ENCODE data around the gene GBE1. TPM values are rescaled to one million over a fixed set of nuclear protein-coding genes. Genes with fewer than 3 reads are reported as not detected.

Gene GBE1
- total RNA-seq, 1 experiment from 2014 or later: 9.2 TPM

DNA sequence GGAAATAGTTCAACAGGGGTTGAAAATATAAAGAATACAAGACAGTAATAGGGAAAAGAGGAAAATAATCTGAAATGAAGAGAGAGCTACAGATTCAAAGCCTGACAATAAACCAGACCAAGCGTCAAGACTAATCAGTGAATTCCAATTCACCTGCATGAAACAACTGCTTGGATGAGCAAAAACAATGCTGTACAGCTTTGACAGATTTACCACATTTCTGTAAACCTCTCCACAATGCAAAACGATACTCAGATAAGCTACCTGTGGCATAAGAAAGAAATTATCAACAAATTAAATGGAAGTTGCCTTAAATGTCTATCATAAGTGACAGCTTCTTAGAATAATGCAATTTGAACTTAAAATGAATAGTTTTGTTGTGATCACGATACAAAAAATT, 65.4 kb downstream of the GBE1 start:
- TF ChIP-seq SMAD3 (CRISPR knock-in tag; IDR thresholded peaks at IDR 0.05; ENCODE audit: borderline replicate concordance) (no peak), KAT7 (CRISPR knock-in tag; IDR thresholded peaks at IDR 0.05; ENCODE audit: borderline replicate concordance) (no peak), IRF2 (CRISPR knock-in tag; IDR thresholded peaks at IDR 0.05; ENCODE audit: borderline replicate concordance, low read depth) (no peak), SMAD4 (CRISPR knock-in tag; IDR thresholded peaks at IDR 0.05) (no peak), ESRRA (CRISPR knock-in tag; IDR thresholded peaks at IDR 0.05; ENCODE audit: borderline replicate concordance) (no peak), ZNF416 (CRISPR knock-in tag; IDR thresholded peaks at IDR 0.05) (no peak), TEAD4 (CRISPR knock-in tag; IDR thresholded peaks at IDR 0.05) (no peak), TCF7 (CRISPR knock-in tag; IDR thresholded peaks at IDR 0.05; ENCODE audit: low read depth) (no peak)
- TF ChIP-seq, protein P1, sequence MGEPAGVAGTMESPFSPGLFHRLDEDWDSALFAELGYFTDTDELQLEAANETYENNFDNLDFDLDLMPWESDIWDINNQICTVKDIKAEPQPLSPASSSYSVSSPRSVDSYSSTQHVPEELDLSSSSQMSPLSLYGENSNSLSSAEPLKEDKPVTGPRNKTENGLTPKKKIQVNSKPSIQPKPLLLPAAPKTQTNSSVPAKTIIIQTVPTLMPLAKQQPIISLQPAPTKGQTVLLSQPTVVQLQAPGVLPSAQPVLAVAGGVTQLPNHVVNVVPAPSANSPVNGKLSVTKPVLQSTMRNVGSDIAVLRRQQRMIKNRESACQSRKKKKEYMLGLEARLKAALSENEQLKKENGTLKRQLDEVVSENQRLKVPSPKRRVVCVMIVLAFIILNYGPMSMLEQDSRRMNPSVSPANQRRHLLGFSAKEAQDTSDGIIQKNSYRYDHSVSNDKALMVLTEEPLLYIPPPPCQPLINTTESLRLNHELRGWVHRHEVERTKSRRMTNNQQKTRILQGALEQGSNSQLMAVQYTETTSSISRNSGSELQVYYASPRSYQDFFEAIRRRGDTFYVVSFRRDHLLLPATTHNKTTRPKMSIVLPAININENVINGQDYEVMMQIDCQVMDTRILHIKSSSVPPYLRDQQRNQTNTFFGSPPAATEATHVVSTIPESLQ (CRISPR knock-in tag; IDR thresholded peaks at IDR 0.05): no peak
- TF ChIP-seq, protein P2, sequence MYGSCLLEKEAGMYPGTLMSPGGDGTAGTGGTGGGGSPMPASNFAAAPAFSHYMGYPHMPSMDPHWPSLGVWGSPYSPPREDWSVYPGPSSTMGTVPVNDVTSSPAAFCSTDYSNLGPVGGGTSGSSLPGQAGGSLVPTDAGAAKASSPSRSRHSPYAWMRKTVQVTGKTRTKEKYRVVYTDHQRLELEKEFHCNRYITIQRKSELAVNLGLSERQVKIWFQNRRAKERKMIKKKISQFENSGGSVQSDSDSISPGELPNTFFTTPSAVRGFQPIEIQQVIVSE (CRISPR knock-in tag; IDR thresholded peaks at IDR 0.05; ENCODE audit: borderline replicate concordance): no peak
- TF ChIP-seq, protein P3, sequence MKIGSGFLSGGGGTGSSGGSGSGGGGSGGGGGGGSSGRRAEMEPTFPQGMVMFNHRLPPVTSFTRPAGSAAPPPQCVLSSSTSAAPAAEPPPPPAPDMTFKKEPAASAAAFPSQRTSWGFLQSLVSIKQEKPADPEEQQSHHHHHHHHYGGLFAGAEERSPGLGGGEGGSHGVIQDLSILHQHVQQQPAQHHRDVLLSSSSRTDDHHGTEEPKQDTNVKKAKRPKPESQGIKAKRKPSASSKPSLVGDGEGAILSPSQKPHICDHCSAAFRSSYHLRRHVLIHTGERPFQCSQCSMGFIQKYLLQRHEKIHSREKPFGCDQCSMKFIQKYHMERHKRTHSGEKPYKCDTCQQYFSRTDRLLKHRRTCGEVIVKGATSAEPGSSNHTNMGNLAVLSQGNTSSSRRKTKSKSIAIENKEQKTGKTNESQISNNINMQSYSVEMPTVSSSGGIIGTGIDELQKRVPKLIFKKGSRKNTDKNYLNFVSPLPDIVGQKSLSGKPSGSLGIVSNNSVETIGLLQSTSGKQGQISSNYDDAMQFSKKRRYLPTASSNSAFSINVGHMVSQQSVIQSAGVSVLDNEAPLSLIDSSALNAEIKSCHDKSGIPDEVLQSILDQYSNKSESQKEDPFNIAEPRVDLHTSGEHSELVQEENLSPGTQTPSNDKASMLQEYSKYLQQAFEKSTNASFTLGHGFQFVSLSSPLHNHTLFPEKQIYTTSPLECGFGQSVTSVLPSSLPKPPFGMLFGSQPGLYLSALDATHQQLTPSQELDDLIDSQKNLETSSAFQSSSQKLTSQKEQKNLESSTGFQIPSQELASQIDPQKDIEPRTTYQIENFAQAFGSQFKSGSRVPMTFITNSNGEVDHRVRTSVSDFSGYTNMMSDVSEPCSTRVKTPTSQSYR (CRISPR knock-in tag; IDR thresholded peaks at IDR 0.05): no peak
- TF ChIP-seq, protein P4, sequence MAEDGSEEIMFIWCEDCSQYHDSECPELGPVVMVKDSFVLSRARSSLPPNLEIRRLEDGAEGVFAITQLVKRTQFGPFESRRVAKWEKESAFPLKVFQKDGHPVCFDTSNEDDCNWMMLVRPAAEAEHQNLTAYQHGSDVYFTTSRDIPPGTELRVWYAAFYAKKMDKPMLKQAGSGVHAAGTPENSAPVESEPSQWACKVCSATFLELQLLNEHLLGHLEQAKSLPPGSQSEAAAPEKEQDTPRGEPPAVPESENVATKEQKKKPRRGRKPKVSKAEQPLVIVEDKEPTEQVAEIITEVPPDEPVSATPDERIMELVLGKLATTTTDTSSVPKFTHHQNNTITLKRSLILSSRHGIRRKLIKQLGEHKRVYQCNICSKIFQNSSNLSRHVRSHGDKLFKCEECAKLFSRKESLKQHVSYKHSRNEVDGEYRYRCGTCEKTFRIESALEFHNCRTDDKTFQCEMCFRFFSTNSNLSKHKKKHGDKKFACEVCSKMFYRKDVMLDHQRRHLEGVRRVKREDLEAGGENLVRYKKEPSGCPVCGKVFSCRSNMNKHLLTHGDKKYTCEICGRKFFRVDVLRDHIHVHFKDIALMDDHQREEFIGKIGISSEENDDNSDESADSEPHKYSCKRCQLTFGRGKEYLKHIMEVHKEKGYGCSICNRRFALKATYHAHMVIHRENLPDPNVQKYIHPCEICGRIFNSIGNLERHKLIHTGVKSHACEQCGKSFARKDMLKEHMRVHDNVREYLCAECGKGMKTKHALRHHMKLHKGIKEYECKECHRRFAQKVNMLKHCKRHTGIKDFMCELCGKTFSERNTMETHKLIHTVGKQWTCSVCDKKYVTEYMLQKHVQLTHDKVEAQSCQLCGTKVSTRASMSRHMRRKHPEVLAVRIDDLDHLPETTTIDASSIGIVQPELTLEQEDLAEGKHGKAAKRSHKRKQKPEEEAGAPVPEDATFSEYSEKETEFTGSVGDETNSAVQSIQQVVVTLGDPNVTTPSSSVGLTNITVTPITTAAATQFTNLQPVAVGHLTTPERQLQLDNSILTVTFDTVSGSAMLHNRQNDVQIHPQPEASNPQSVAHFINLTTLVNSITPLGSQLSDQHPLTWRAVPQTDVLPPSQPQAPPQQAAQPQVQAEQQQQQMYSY (CRISPR knock-in tag; IDR thresholded peaks at IDR 0.05): no peak
- DNase-seq (ENCODE audit: low spot score): no peak
- Mint-ChIP-seq H3K4me1 (no peaks in the 10 kb centered on the region), H3K9me3 (no peaks in the 10 kb centered on the region), H3K4me3 (no peak overlapping the region), H3K27me3 (ENCODE audit: low read depth) (no peaks in the 10 kb centered on the region), H3K36me3 (no peaks in the 10 kb centered on the region), H3K27ac (no peak overlapping the region)
- ChIA-PET CTCF (no interaction called here), POLR2A (no interaction called here)
- no peak for ATAC-seq

DNA sequence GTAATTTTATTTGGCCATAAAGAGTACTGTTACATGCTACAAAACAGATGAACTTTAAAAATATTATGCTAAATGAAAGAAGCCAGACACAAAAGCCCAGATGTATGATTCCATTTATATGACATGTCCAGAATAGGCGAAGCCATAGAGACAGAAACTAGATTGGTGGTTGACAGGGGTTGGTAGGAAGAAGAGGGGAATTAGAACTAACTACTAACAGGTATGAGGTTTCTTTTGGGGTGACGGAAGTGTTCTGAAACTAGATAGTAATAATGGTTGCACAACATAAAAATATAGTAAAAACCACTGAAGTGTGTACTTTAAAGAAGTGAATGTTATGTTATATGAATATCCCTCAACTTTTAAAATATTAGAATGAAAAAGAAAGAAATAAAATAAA, 66.1 kb downstream of the GBE1 start:
- H3K4me3 Mint-ChIP-seq: no peak overlapping the region
- H3K4me1 Mint-ChIP-seq: no peaks in the 10 kb centered on the region
- ATAC-seq (no peak), DNase-seq (ENCODE audit: low spot score) (no peak)
- ChIA-PET POLR2A (no interaction called here), CTCF (no interaction called here)
- TF ChIP-seq SP1 (CRISPR knock-in tag; conservative IDR thresholded peaks at IDR 0.05): no peak
- TF ChIP-seq NFATC4 (CRISPR knock-in tag; IDR thresholded peaks at IDR 0.05): no peak
- TF ChIP-seq ZNF416 (CRISPR knock-in tag; IDR thresholded peaks at IDR 0.05): no peak
- TF ChIP-seq ZNF671 (CRISPR knock-in tag; IDR thresholded peaks at IDR 0.05): no peak
- no peak for TF ChIP-seq EMX1 (CRISPR knock-in tag; IDR thresholded peaks at IDR 0.05)
- TF ChIP-seq, protein P5, sequence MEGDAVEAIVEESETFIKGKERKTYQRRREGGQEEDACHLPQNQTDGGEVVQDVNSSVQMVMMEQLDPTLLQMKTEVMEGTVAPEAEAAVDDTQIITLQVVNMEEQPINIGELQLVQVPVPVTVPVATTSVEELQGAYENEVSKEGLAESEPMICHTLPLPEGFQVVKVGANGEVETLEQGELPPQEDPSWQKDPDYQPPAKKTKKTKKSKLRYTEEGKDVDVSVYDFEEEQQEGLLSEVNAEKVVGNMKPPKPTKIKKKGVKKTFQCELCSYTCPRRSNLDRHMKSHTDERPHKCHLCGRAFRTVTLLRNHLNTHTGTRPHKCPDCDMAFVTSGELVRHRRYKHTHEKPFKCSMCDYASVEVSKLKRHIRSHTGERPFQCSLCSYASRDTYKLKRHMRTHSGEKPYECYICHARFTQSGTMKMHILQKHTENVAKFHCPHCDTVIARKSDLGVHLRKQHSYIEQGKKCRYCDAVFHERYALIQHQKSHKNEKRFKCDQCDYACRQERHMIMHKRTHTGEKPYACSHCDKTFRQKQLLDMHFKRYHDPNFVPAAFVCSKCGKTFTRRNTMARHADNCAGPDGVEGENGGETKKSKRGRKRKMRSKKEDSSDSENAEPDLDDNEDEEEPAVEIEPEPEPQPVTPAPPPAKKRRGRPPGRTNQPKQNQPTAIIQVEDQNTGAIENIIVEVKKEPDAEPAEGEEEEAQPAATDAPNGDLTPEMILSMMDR (IDR thresholded peaks at IDR 0.05): no peak
- TF ChIP-seq, protein P6, sequence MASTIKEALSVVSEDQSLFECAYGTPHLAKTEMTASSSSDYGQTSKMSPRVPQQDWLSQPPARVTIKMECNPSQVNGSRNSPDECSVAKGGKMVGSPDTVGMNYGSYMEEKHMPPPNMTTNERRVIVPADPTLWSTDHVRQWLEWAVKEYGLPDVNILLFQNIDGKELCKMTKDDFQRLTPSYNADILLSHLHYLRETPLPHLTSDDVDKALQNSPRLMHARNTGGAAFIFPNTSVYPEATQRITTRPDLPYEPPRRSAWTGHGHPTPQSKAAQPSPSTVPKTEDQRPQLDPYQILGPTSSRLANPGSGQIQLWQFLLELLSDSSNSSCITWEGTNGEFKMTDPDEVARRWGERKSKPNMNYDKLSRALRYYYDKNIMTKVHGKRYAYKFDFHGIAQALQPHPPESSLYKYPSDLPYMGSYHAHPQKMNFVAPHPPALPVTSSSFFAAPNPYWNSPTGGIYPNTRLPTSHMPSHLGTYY (CRISPR knock-in tag; IDR thresholded peaks at IDR 0.05): no peak
- no peak for TF ChIP-seq GRHL2 (CRISPR knock-in tag; IDR thresholded peaks at IDR 0.05; ENCODE audit: insufficient replicate concordance, severe bottlenecking)
- TF ChIP-seq FOXK1 (CRISPR knock-in tag; IDR thresholded peaks at IDR 0.05): no peak
- TF ChIP-seq NFYB (CRISPR knock-in tag; conservative IDR thresholded peaks at IDR 0.05; ENCODE audit: low read depth): no peak
- TF ChIP-seq ZNF121 (CRISPR knock-in tag; IDR thresholded peaks at IDR 0.05): no peak
- TF ChIP-seq, protein P7, sequence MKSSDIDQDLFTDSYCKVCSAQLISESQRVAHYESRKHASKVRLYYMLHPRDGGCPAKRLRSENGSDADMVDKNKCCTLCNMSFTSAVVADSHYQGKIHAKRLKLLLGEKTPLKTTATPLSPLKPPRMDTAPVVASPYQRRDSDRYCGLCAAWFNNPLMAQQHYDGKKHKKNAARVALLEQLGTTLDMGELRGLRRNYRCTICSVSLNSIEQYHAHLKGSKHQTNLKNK (CRISPR knock-in tag; IDR thresholded peaks at IDR 0.05): no peak
- no peaks in the 10 kb centered on the region for H3K9me3 Mint-ChIP-seq
- no peaks in the 10 kb centered on the region for H3K27me3 Mint-ChIP-seq (ENCODE audit: low read depth)
- H3K27ac Mint-ChIP-seq: no peak overlapping the region
- no peaks in the 10 kb centered on the region for H3K36me3 Mint-ChIP-seq
